Effector memory CD4-positive, alpha-beta T cell (primary cell): ENCODE results near the gene USP49.

ENCODE experiments used
- DNase-seq, 3 donors: peaks; one replicate each; pipeline ENCODE4 v3.0.0-alpha.2; 2020
- H3K27ac ChIP-seq: 2 replicates; pipeline ENCODE4 v1.7.0; 2013; ENCODE audit warnings: mild to moderate bottlenecking, low read length, moderate library complexity; ENCODE audit not compliant: insufficient read depth, poor library complexity, severe bottlenecking
- H3K27me3 ChIP-seq: replicated peaks from 2 replicates; pipeline ENCODE4 v1.7.0; 2013; ENCODE audit warnings: mild to moderate bottlenecking, low read length; ENCODE audit not compliant: insufficient read depth, control insufficient read depth, poor library complexity, severe bottlenecking
- H3K36me3 ChIP-seq: 2 replicates; pipeline ENCODE4 v1.7.0; 2013; ENCODE audit warnings: mild to moderate bottlenecking, low read length, moderate library complexity; ENCODE audit not compliant: control insufficient read depth, insufficient read depth
- H3K4me1 ChIP-seq: 2 replicates; pipeline ENCODE4 v1.7.0; 2013; ENCODE audit warnings: low read length, mild to moderate bottlenecking; ENCODE audit not compliant: control insufficient read depth, insufficient read depth, poor library complexity, severe bottlenecking
- H3K4me3 ChIP-seq: 2 replicates; pipeline ENCODE4 v1.7.0; 2013; ENCODE audit warnings: low read length, low read depth, mild to moderate bottlenecking; ENCODE audit not compliant: insufficient read depth, poor library complexity, severe bottlenecking
- H3K9me3 ChIP-seq: 2 replicates; pipeline ENCODE4 v1.7.0; 2013; ENCODE audit warnings: mild to moderate bottlenecking, low read length, moderate library complexity; ENCODE audit not compliant: control insufficient read depth

USP49 gene

GRCh38 chr6:41836660-41837052 is 58.5 kb downstream of the USP49 start:
- H3K27me3 ChIP-seq: no peaks in the 10 kb centered on the region
- H3K4me3 ChIP-seq: no peak overlapping the region
- DNase-seq: no peak
- no peaks in the 10 kb centered on the region for H3K9me3 ChIP-seq
- H3K4me1 ChIP-seq: no peaks in the 10 kb centered on the region
- H3K36me3 ChIP-seq: no peaks in the 10 kb centered on the region
- no peak overlapping the region for H3K27ac ChIP-seq

GRCh38 chr6:41836022-41836659 is 59.0 kb downstream of the USP49 start:
- H3K4me3 ChIP-seq: no peak overlapping the region
- no peaks in the 10 kb centered on the region for H3K27me3 ChIP-seq
- H3K36me3 ChIP-seq: no peaks in the 10 kb centered on the region
- no peaks in the 10 kb centered on the region for H3K9me3 ChIP-seq
- no peak overlapping the region for H3K27ac ChIP-seq
- no peak for DNase-seq
- no peaks in the 10 kb centered on the region for H3K4me1 ChIP-seq

- Histone ChIP-seq H3K9me3 (no peaks in the 10 kb centered on the region), H3K27me3 (no peaks in the 10 kb centered on the region), H3K4me3 (no peak overlapping the region), H3K27ac (no peak overlapping the region), H3K4me1 (no peaks in the 10 kb centered on the region), H3K36me3 (no peaks in the 10 kb centered on the region)
- no peak for DNase-seq
Measured at GRCh38 chr6:41832263-41832662, 62.9 kb downstream of the USP49 start.

DNA sequence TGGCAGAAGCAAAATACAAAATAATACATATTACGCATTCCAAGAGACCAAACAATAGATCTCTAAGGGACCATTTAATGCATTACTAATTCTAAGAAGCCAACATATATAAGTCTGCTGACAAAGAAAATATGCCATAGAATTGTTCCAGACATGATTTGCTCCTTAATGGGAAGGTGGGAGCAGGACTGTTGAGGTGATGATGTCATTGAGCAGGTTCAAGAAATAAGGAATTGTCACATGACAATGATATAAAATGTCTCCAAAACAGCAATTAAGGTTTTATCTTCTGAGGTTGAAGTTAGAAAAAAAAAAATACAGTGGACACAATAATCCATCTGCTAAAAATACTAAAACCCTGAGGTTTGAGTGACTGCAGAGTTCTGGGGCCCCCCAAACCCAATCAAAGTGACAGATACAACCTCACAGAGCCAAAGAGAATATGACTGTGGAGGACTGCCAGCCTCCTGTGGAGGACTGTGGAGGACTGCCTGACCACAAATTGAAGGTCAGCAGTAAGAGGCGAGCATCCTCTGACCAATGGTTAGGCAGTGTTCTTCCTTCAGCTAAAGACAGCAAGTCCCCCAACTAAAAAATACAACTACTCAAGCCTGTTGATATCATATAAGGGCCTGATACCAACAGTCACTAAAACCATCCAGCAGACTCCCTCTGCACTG is 68.7 kb downstream of the USP49 start:
- no peaks in the 10 kb centered on the region for H3K9me3 ChIP-seq
- H3K4me3 ChIP-seq: no peak overlapping the region
- no peaks in the 10 kb centered on the region for H3K36me3 ChIP-seq
- no peaks in the 10 kb centered on the region for H3K4me1 ChIP-seq
- no peak overlapping the region for H3K27ac ChIP-seq
- no peak for DNase-seq
- H3K27me3 ChIP-seq: no peaks in the 10 kb centered on the region

DNA sequence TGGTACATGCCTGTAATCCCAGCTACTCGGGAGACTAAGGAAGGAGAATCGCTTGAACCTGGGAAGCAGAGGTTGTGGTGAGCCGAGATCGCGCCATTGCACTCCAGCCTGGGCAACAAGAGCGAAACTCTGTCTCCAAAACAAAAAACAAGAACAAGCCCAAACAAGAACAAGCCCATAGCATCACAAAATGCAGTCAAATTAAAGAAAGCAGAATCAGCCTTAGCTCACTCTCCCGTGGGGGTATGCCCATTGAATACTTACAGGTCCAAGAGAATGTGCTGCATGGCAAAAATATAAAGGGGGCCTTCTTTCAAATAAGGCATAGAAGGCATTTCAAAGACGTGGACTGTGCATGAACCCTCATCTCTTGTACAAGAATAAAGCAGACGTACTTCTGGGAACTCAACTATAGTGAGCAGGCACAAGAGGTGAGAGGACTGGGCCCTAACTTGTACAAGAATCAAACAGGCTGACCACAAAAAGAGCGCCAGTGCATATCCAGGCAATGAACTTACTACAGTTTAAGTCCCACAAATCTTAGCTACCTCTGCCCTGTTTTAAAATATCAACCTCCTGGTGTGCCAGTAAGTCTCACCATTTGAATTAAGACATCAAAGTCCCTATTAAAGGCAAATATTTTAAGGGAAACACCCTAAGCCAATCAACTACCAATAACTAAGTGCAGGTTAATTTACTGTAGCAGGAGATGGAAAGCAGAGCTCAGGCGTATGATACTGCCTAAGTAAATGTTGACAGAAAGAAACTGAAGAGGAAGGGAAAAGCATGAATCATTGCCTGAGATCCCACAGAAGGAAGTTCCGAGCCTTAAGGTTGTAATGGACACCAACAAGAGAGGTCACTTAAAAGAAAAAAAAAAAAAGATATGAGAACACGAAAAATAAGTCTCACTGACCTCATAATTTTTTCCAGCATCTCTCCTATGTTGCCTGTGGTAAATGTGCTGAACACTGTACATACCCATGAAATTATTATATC is 70.3 kb downstream of the USP49 start:
- no peaks in the 10 kb centered on the region for H3K4me1 ChIP-seq
- H3K36me3 ChIP-seq: no peaks in the 10 kb centered on the region
- H3K27me3 ChIP-seq: no peaks in the 10 kb centered on the region
- H3K9me3 ChIP-seq: no peaks in the 10 kb centered on the region
- no peak overlapping the region for H3K27ac ChIP-seq
- DNase-seq: no peak
- H3K4me3 ChIP-seq: no peak overlapping the region

- no peaks in the 10 kb centered on the region for H3K36me3 ChIP-seq
- no peak for DNase-seq
- H3K27ac ChIP-seq: no peak overlapping the region
- no peak overlapping the region for H3K4me3 ChIP-seq
- no peaks in the 10 kb centered on the region for H3K27me3 ChIP-seq
- H3K4me1 ChIP-seq: no peaks in the 10 kb centered on the region
- H3K9me3 ChIP-seq: no peaks in the 10 kb centered on the region
Measured at GRCh38 chr6:41823178-41823577, 72.0 kb downstream of the USP49 start.

GRCh38 chr6:41822021-41822420 is 73.2 kb downstream of the USP49 start:
- H3K36me3 ChIP-seq: no peaks in the 10 kb centered on the region
- no peaks in the 10 kb centered on the region for H3K27me3 ChIP-seq

DNA sequence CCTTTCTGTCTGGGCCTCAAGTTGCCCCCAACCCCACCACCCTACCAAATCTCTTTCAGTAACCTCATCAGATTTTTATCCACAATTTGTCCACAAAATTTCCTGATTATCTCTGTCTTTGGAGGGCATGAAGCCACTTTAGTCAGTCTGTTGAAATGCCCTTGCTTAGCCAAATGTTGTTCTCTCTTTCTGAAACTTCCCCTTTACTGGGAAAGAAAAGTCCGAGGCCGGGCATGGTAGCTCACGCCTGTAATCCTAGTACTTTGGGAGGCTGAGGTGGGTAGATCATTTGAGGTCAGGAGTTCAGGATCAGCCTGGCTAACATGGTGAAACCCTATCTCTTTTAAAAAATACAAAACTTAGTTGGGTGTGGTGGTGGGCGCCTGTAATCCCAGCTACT is 73.9 kb downstream of the USP49 start:
- Histone ChIP-seq H3K27ac (no peak overlapping the region), H3K27me3 (no peaks in the 10 kb centered on the region), H3K4me1 (no peaks in the 10 kb centered on the region), H3K4me3 (no peak overlapping the region), H3K9me3 (no peaks in the 10 kb centered on the region), H3K36me3 (no peaks in the 10 kb centered on the region)
- DNase-seq: no peak

More at GRCh38 chr6:41822021-41822420, 73.2 kb downstream of the USP49 start:
- H3K27ac ChIP-seq: no peak overlapping the region
- no peaks in the 10 kb centered on the region for H3K9me3 ChIP-seq
- no peaks in the 10 kb centered on the region for H3K4me1 ChIP-seq
- no peak for DNase-seq
- no peak overlapping the region for H3K4me3 ChIP-seq

- Histone ChIP-seq H3K4me1 (no peaks in the 10 kb centered on the region), H3K9me3 (no peaks in the 10 kb centered on the region), H3K36me3 (no peaks in the 10 kb centered on the region), H3K27me3 (no peaks in the 10 kb centered on the region), H3K4me3 (no peak overlapping the region), H3K27ac (no peak overlapping the region)
- DNase-seq: no peak
Measured at GRCh38 chr6:41818271-41819054, 76.7 kb downstream of the USP49 start.
